ENCODE measurements around the gene COPS6. TPM values are rescaled to one million over a fixed set of nuclear protein-coding genes. Genes with fewer than 3 reads are reported as not detected.

The COPS6 gene
- total and polyA plus RNA-seq, 2 experiments from 2014 or later, result 69.6 to 315 TPM

DNA sequence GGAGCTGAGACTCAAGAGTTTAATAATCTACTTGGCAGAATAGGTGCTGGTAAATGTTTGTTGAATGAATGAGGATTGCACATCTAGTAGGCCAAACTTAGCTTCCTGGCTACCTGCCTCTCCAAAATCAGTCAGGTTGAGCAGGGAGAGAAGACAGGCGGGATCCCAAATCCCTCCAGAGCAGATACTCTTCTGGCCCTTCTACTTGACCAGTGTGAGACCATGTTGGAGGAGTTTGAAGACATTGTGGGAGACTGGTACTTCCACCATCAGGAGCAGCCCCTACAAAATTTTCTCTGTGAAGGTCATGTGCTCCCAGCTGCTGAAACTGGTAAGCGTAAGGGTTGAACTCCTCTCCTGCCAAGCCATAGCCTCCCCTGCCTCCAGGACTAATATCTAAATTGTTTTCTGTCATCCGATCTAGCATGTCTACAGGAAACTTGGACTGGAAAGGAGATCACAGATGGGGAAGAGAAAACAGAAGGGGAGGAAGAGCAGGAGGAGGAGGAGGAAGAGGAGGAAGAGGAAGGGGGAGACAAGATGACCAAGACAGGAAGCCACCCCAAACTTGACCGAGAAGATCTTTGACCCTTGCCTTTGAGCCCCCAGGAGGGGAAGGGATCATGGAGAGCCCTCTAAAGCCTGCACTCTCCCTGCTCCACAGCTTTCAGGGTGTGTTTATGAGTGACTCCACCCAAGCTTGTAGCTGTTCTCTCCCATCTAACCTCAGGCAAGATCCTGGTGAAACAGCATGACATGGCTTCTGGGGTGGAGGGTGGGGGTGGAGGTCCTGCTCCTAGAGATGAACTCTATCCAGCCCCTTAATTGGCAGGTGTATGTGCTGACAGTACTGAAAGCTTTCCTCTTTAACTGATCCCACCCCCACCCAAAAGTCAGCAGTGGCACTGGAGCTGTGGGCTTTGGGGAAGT lies 35.8 kb downstream of the COPS6 start:
- Histone ChIP-seq H3K27me3 (no peaks in the 10 kb centered on the region), H3K27ac (no peak overlapping the region), H3K9me3 (ENCODE audit: low read depth) (no peaks in the 10 kb centered on the region), H3K4me3 (no peak overlapping the region), H3K36me3 (no peaks in the 10 kb centered on the region), H3K4me1 (ENCODE audit: low read depth) (peaks cover 8% of the 10 kb centered on the region)
- TF ChIP-seq, protein P1, sequence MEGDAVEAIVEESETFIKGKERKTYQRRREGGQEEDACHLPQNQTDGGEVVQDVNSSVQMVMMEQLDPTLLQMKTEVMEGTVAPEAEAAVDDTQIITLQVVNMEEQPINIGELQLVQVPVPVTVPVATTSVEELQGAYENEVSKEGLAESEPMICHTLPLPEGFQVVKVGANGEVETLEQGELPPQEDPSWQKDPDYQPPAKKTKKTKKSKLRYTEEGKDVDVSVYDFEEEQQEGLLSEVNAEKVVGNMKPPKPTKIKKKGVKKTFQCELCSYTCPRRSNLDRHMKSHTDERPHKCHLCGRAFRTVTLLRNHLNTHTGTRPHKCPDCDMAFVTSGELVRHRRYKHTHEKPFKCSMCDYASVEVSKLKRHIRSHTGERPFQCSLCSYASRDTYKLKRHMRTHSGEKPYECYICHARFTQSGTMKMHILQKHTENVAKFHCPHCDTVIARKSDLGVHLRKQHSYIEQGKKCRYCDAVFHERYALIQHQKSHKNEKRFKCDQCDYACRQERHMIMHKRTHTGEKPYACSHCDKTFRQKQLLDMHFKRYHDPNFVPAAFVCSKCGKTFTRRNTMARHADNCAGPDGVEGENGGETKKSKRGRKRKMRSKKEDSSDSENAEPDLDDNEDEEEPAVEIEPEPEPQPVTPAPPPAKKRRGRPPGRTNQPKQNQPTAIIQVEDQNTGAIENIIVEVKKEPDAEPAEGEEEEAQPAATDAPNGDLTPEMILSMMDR (IDR thresholded peaks at IDR 0.05; ENCODE audit: low read depth, low read length), result no peak
- no peak for DNase-seq (ENCODE audit: low read depth in 1 of 2, low spot score in 1 of 2)

DNA sequence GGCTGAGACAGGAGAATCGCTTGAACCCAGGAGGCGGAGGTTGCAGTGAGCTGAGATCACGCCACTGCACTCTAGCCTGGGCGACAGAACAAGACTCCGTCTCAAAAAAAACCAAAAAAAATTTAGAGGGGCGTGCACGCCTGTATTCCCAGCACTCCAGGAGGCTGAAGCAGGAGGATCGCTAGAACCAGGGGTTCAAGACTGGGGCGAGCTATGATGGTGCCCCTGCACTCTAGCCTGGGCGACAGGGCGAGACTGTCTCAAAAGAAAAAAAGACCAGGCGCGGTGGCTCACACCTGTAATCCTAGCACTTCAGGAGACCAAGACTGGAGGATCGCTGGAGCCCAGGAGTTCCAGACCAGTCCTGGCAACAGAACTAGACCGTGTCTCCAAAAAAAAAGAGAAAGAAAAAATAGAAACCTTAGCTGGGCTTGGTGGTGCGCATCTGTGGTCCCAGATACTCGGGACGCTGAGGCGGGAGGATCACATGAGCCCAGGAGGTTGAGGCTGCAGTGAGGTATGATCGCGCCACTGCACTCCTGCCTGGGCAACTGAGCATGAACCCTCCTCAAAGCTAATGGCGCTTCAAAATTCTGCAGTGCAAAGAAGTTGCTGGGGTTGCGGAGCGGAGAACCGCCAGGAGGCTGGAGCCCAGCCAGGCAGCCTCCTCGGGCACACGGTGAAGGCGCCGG lies 37.6 kb downstream of the COPS6 start:
- H3K9me3 ChIP-seq (ENCODE audit: low read depth), result no peaks in the 10 kb centered on the region
- H3K4me3 ChIP-seq, result peak overlapping the region; percentile 46
- H3K36me3 ChIP-seq, result no peaks in the 10 kb centered on the region
- peak overlapping the region; percentile 93 for H3K27ac ChIP-seq
- H3K27me3 ChIP-seq, result no peaks in the 10 kb centered on the region
- no peaks in the 10 kb centered on the region for H3K4me1 ChIP-seq (ENCODE audit: low read depth)
- TF ChIP-seq, protein P1 (IDR thresholded peaks at IDR 0.05; ENCODE audit: low read depth, low read length), result no peak
- DNase-seq (ENCODE audit: low read depth in 1 of 2, low spot score in 1 of 2), result no peak

DNA sequence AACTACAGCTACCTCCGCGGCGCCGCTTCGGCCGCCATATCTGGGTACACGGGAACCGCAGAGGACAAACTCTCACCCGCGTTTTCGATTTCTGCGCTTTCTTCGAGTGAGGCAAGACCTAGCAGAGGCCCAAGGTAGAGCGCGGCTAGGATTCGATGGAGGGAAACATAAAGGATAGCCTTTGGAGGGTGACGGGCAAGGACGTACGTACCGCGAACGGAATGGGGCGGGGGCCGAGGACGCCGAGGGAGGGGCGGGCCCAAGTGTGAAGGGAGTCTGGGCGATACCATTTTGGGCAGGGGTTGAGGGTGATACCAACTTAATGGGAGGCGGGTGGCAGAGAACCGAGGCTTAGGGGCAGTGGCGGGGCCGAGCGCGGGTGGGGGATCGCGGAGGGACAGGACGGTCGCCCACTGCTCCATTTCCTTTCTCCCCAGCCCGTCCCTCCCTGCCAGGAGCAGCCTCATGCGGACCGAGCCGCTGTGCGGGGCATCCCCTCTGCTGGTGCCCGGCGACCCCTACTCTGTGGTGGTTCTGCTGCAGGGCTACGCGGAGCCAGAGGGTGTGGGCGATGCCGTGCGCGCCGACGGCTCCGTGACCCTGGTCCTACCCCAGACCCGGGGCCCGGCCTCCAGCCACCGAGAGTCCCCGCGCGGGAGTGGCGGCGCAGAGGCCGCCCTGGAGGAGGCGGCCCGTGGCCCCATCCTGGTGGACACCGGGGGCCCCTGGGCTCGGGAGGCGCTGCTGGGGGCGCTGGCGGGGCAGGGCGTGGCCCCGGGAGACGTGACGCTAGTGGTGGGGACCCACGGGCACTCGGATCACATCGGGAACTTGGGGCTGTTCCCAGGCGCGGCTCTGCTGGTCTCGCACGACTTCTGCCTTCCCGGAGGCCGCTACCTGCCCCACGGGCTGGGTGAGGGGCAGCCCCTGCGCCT lies 38.4 kb downstream of the COPS6 start, which contains the start of gene MBLAC1:
Gene MBLAC1, plus strand, starts transcription at position 37 of the 935 bp plus-strand sequence. Its CDS starts 429 bp downstream, at position 466.
- peak within 1 kb of the TSS; percentile 46 for H3K4me3 ChIP-seq
- no peaks in the 10 kb centered on the region for H3K27me3 ChIP-seq
- DNase-seq (ENCODE audit: low read depth in 1 of 2, low spot score in 1 of 2), result peak; percentile 92 to 96
- no peaks in the 10 kb centered on the region for H3K36me3 ChIP-seq
- no peaks in the 10 kb centered on the region for H3K9me3 ChIP-seq (ENCODE audit: low read depth)
- H3K4me1 ChIP-seq (ENCODE audit: low read depth), result no peaks in the 10 kb centered on the region
- H3K27ac ChIP-seq, result peak within 1 kb of the TSS; percentile 93
- TF ChIP-seq, protein P1 (IDR thresholded peaks at IDR 0.05; ENCODE audit: low read depth, low read length), result no peak

GRCh38 chr7:100127866-100128636 lies 39.3 kb downstream of the COPS6 start:
- TF ChIP-seq, protein P1 (IDR thresholded peaks at IDR 0.05; ENCODE audit: low read depth, low read length), result no peak
- H3K36me3 ChIP-seq, result no peaks in the 10 kb centered on the region
- H3K4me1 ChIP-seq (ENCODE audit: low read depth), result no peaks in the 10 kb centered on the region
- H3K27ac ChIP-seq, result no peak overlapping the region
- no peaks in the 10 kb centered on the region for H3K9me3 ChIP-seq (ENCODE audit: low read depth)
- peak; percentile 23 to 62 for DNase-seq (ENCODE audit: low read depth in 1 of 2, low spot score in 1 of 2)
- H3K27me3 ChIP-seq, result no peaks in the 10 kb centered on the region
- peak overlapping the region; percentile 46 for H3K4me3 ChIP-seq

Data from cardiac muscle cell (in vitro differentiated cells and primary cell).